ENCODE results near the gene IPO11. TPM values are rescaled to one million over a fixed set of nuclear protein-coding genes. Genes with fewer than 3 reads are reported as not detected.
"Not testable (repeated sequence)": the region's sequence is repeated elsewhere in the genome, so short reads cannot be mapped to it uniquely, and the experiment has no call there.

IPO11 gene
- total RNA-seq, 1 donor from 2014 or later: 29.1 TPM

GRCh38 chr5:62594364-62594984 is 181.9 kb downstream of the IPO11 start:
- intact Hi-C loops (cut with micrococcal nuclease): no loop called here

- intact Hi-C loops (cut with micrococcal nuclease): no loop called here
Observed at GRCh38 chr5:62596096-62596495, 183.5 kb downstream of the IPO11 start.

- intact Hi-C loops (cut with micrococcal nuclease): no loop called here
Observed at GRCh38 chr5:62596691-62597090, 184.1 kb downstream of the IPO11 start.

- intact Hi-C loops (cut with micrococcal nuclease): no loop called here
Observed at GRCh38 chr5:62597314-62597713, 184.8 kb downstream of the IPO11 start.

GRCh38 chr5:62600560-62601252 is 188.1 kb downstream of the IPO11 start:
- intact Hi-C loops (cut with micrococcal nuclease): no loop called here

- intact Hi-C loops (cut with micrococcal nuclease): no loop called here
Observed at GRCh38 chr5:62603934-62604333, 191.4 kb downstream of the IPO11 start.

GRCh38 chr5:62605638-62606037 is 193.1 kb downstream of the IPO11 start:
- intact Hi-C loops (cut with micrococcal nuclease): no loop called here

- intact Hi-C loops (cut with micrococcal nuclease): no loop called here
Observed at GRCh38 chr5:62606878-62607277, 194.3 kb downstream of the IPO11 start.

GRCh38 chr5:62607615-62608014 is 195.1 kb downstream of the IPO11 start:
- intact Hi-C loops (cut with micrococcal nuclease): no loop called here

- intact Hi-C loops (cut with micrococcal nuclease): no loop called here
Observed at GRCh38 chr5:62608529-62609511, 196.3 kb downstream of the IPO11 start.

GRCh38 chr5:62614355-62614754 is 201.8 kb downstream of the IPO11 start:
- intact Hi-C loops (cut with micrococcal nuclease): no loop called here

GRCh38 chr5:62616615-62617277 is 204.2 kb downstream of the IPO11 start:
- intact Hi-C loops (cut with micrococcal nuclease): no loop called here

GRCh38 chr5:62617943-62618342 is 205.4 kb downstream of the IPO11 start:
- intact Hi-C loops (cut with micrococcal nuclease): no loop called here

GRCh38 chr5:62620761-62621160 is 208.2 kb downstream of the IPO11 start:
- intact Hi-C loops (cut with micrococcal nuclease): no loop called here

- intact Hi-C loops (cut with micrococcal nuclease): no loop called here
Observed at GRCh38 chr5:62621280-62621679, 208.7 kb downstream of the IPO11 start.

GRCh38 chr5:62623271-62623670 is 210.7 kb downstream of the IPO11 start:
- intact Hi-C loops (cut with micrococcal nuclease): no loop called here

- intact Hi-C loops (cut with micrococcal nuclease): not testable (repeated sequence)
Observed at GRCh38 chr5:62624436-62624835, 211.9 kb downstream of the IPO11 start.

- intact Hi-C loops (cut with micrococcal nuclease): no loop called here
Observed at GRCh38 chr5:62626534-62626933, 214.0 kb downstream of the IPO11 start.

- intact Hi-C loops (cut with micrococcal nuclease): no loop called here
Observed at GRCh38 chr5:62627121-62627520, 214.6 kb downstream of the IPO11 start.

GRCh38 chr5:62627901-62628300 is 215.3 kb downstream of the IPO11 start:
- intact Hi-C loops (cut with micrococcal nuclease): no loop called here

GRCh38 chr5:62631909-62632580 is 219.5 kb downstream of the IPO11 start:
- intact Hi-C loops (cut with micrococcal nuclease): loop anchor here (2.0 kb wide), 1 partner anchor 59 kb away; no protein-coding TSS in a partner anchor
